Hippocampal formation (tissue), 2 donors: ENCODE measurements around the gene CYP2E1.
"Not testable (repeated sequence)": the region's sequence is repeated elsewhere in the genome, so short reads cannot be mapped to it uniquely, and the experiment has no call there.

Experiments
- DNase-seq, 2 donors: peaks; one replicate each; lab custom pipeline; 2025; lab: John Stamatoyannopoulos, UW

The CYP2E1 gene

DNA sequence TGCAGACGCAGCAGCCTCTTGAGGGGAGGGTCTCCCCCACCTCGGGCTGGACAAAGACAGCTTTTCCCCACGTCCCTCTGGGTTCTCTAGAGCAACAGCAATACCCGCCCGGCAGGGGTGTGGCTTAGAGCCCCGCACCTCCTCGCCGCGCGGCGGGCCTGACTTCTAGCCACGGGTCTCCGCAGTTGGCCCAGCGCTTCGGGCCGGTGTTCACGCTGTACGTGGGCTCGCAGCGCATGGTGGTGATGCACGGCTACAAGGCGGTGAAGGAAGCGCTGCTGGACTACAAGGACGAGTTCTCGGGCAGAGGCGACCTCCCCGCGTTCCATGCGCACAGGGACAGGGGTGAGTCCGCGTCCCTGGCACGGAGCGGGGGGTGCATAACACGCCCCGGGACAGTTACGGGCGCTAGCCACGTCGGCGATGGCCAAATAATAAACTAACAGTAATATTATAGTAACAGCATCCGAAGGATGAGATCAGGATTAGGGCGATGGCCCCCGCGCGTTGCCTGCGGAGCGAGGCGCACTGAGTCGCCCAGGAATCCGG, 1.2 kb downstream of the CYP2E1 start:
- no peak for DNase-seq

DNA sequence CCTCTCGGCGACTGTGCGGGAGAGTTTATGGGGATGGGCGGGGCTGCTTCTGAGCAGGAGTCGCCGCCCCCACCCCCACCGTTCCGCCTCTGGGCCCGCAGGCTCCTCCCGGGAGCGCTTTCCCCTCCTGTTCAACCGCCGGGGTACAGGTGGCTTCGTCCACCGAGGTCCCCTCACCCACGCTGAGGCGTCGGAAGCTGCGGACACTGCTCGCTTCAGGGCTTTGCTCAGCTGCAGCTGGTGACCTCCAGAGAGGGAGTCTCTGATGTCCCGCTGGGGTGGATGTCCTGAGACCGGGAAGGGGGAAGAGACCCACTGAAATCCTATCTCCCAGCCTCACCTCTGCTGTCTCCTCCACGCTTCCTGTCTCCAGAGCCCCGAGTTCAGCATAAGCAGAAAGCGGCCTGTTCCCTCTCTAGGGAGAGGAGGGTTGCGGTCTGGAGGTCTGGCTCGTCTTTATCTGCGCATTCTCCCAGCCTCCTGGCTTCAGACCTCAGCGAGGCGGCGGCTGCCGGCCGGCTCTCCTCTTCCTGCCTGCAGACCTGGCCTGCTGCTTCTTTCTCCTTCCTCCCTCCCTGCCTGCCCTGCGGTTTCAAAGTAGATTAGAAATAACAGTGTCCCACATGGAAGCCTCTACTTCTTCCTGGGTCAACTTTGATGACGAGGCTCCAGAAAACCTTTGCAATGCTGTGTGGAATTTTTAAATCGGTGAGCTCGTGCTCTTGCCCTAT, 1.8 kb downstream of the CYP2E1 start:
- no peak for DNase-seq

- DNase-seq: no peak
Measured at GRCh38 chr10:133529576-133529946, 2.4 kb downstream of the CYP2E1 start.

GRCh38 chr10:133530506-133530905, 3.3 kb downstream of the CYP2E1 start:
- no peak for DNase-seq

DNA sequence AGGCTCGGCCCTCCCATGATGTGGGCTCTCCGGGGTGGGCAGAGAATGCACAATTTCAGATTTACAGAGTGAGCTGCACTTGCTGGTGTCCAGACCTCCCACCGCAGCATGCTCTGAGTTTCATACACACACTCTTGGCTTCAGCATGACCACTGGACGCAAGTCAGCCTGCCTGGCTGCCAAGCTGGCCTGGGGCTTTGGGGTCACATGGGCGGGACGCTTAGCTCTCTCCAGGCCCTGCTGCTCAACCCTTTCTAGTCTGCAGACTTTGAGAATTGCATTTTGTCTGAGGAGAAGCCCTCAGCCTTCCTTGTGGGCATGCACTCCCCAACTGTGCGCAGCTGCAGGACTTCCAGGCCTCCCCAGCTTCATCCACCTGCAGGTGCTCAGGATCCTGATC, 5.7 kb downstream of the CYP2E1 start:
- no peak for DNase-seq

- DNase-seq: no peak
Measured at GRCh38 chr10:133534417-133534816, 7.3 kb downstream of the CYP2E1 start.

DNA sequence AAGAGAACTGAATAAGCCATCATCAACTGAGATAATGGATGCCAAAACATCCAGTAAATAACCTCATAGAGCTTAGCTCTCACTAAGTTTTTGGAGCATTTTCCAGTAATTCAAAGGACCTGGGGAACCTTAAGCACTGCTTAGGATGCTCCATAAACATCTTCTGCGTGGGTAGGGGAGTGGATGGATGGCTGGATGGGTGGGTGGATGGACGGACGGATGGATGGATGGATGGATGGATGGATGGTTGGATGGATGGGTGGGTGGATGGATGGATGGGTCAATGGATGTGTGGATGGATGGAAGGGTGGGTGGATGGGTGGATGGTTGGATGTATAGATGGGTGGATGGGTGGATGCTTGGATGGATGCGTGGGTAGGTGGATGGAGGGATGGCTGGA, 9.0 kb downstream of the CYP2E1 start:
- no peak for DNase-seq

- no peak for DNase-seq
Measured at GRCh38 chr10:133537546-133538545, 10.7 kb downstream of the CYP2E1 start.

- DNase-seq: not testable (repeated sequence)
Measured at GRCh38 chr10:133541441-133541975, 14.3 kb downstream of the CYP2E1 start.

DNA sequence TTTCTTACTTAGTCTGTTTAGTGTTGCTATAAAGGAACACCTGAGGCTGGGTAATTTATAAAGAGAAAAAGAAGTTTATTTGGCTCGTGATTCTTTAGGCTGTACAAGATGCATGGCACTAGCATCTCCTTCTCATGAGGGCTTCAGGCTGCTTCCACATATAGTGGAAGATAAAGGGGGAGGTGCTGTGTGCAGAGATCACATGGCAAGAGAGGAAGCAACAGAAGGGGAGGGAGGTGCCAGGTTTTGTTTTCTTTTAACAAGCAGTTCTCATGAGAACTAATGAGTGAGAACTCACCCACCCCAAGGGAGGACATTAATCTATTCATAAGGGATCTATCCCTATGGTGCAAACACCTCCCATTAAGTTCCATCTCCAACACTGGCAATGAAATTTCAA, 17.3 kb downstream of the CYP2E1 start:
- no peak for DNase-seq

GRCh38 chr10:133554600-133554999, 27.4 kb downstream of the CYP2E1 start:
- DNase-seq: no peak

GRCh38 chr10:133555521-133555920, 28.4 kb downstream of the CYP2E1 start:
- DNase-seq: no peak

DNA sequence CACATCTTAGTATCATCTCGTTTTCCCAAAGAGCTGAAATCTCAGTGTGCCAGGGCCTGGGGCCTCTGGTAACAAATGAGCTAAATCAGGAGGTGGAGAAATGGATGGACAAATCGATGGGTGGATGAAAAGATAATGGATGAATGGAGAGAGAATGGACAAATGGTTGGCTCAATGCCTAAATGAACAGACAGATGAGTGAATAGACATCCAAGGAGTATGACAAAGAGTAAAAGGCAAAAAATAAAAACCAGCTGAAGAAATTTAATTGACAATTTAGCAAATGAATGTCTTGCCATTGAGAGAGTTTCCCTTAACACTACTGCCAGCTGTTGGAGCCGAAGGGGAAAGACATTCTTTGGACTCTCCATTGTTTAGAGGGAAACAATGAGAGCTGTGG, 30.2 kb downstream of the CYP2E1 start:
- DNase-seq: no peak

GRCh38 chr10:133559216-133559615, 32.1 kb downstream of the CYP2E1 start:
- DNase-seq: no peak

- no peak for DNase-seq
Measured at GRCh38 chr10:133564816-133565215, 37.7 kb downstream of the CYP2E1 start.

- DNase-seq: no peak
Measured at GRCh38 chr10:133565441-133566294, 38.5 kb downstream of the CYP2E1 start, which contains the start of gene SYCE1. Gene SYCE1 (minus strand): TSS chr10:133565583. CDS start chr10:133565529, 54 bp downstream.

DNA sequence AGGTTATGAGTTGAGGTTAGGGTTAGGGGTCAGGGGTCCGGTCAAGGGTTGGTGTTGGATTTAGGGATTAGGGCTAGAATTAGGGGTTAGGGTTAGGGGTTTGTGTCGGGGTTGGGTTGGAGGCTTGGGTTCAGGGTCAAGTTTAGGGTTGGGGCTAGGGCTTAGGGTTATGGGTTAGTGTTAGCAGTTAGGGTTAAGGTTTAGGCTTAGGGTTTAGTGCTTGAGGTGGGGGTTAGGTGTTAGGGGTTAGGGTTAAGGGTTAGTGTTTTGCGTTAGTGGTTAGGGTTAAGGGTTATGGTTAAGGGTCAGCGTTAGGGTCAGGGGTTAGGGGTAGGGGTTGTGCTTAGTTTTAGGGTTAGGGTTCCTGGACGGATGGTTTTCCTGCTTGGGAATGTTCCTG, 40.0 kb downstream of the CYP2E1 start:
- DNase-seq: no peak

GRCh38 chr10:133567609-133568286, 40.6 kb downstream of the CYP2E1 start:
- no peak for DNase-seq

DNA sequence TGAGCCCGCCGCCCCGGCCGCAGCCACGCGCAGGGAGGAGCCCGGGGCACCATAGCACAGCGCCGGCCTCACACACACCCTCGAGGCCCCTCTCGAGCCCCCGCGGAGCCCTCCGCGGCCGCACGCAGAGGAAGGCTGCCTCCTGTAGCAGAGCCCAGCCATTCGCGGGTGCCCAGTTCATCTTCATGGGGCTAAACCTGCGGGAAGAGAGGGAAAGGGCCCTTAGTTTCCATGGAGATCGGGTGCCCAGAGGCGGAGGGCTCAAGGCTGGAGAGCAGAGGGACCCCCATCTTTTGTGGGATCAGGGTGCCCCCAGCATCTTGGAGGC, 41.1 kb downstream of the CYP2E1 start:
- no peak for DNase-seq

GRCh38 chr10:133568831-133569527, 41.8 kb downstream of the CYP2E1 start:
- DNase-seq: not testable (repeated sequence)
